ENCODE data around the gene ZNF598. TPM values are rescaled to one million over a fixed set of nuclear protein-coding genes. Genes with fewer than 3 reads are reported as not detected.

ZNF598 gene
- total and polyA plus RNA-seq, 2 of the 13 experiments (the other 11 are each of a cell fraction or from before 2014, with no cell fraction given), result 13.5 to 14.2 TPM

- TF ChIP-seq KDM5B (CRISPR knock-in tag; IDR thresholded peaks at IDR 0.05; ENCODE audit: borderline replicate concordance) (peak; percentile 61; the same call in 1 of the 2 replicates), DR1 (CRISPR knock-in tag; IDR thresholded peaks at IDR 0.05) (no peak; the same call in 1 of the 2 replicates), E2F2 (CRISPR knock-in tag; IDR thresholded peaks at IDR 0.05; ENCODE audit: borderline replicate concordance) (no peak), ZNF619 (CRISPR knock-in tag; IDR thresholded peaks at IDR 0.05) (no peak), SP5 (CRISPR knock-in tag; IDR thresholded peaks at IDR 0.05; ENCODE audit: borderline replicate concordance, low read depth) (peak; percentile 70), MED13 (CRISPR knock-in tag; IDR thresholded peaks at IDR 0.05) (0 out of 2 replicates have a peak, but pooled peaks have one; percentile 30), TEAD2 (CRISPR knock-in tag; IDR thresholded peaks at IDR 0.05) (no peak), ZFP37 (CRISPR knock-in tag; IDR thresholded peaks at IDR 0.05; ENCODE audit: borderline replicate concordance) (0 out of 2 replicates have a peak, but pooled peaks have one; percentile 43), ZNF354B (CRISPR knock-in tag; IDR thresholded peaks at IDR 0.05) (peak; percentile 57; the same call in 1 of the 2 replicates), ZNF605 (CRISPR knock-in tag; IDR thresholded peaks at IDR 0.05) (peak; percentile 82), KLF11 (CRISPR knock-in tag; IDR thresholded peaks at IDR 0.05) (no peak), ZNF225 (CRISPR knock-in tag; IDR thresholded peaks at IDR 0.05) (no peak), ZBED4 (CRISPR knock-in tag; IDR thresholded peaks at IDR 0.05; ENCODE audit: borderline replicate concordance) (no peak), ARNT2 (CRISPR knock-in tag; IDR thresholded peaks at IDR 0.05; ENCODE audit: low read depth) (no peak), HINFP (CRISPR knock-in tag; IDR thresholded peaks at IDR 0.05; ENCODE audit: low read depth) (no peak), ZNF543 (CRISPR knock-in tag; IDR thresholded peaks at IDR 0.05) (no peak), BRD4 (CRISPR knock-in tag; IDR thresholded peaks at IDR 0.05) (0 out of 2 replicates have a peak, but pooled peaks have one; percentile 36), ZNF530 (CRISPR knock-in tag; IDR thresholded peaks at IDR 0.05; ENCODE audit: low read depth) (no peak)
- TF ChIP-seq, protein P1, sequence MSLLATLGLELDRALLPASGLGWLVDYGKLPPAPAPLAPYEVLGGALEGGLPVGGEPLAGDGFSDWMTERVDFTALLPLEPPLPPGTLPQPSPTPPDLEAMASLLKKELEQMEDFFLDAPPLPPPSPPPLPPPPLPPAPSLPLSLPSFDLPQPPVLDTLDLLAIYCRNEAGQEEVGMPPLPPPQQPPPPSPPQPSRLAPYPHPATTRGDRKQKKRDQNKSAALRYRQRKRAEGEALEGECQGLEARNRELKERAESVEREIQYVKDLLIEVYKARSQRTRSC (CRISPR knock-in tag; IDR thresholded peaks at IDR 0.05; ENCODE audit: low read depth), result no peak
- TF ChIP-seq, protein P2, sequence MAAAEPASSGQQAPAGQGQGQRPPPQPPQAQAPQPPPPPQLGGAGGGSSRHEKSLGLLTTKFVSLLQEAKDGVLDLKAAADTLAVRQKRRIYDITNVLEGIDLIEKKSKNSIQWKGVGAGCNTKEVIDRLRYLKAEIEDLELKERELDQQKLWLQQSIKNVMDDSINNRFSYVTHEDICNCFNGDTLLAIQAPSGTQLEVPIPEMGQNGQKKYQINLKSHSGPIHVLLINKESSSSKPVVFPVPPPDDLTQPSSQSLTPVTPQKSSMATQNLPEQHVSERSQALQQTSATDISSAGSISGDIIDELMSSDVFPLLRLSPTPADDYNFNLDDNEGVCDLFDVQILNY (CRISPR knock-in tag; conservative IDR thresholded peaks at IDR 0.05), result no peak
Measured at GRCh38 chr16:2023092-2024031, 13.7 kb upstream of the ZNF598 start (continued).

Data from HepG2 (cell line).